Breast epithelium (tissue), 4 donors: ENCODE measurements around the gene PROCR. TPM values are rescaled to one million over a fixed set of nuclear protein-coding genes. Genes with fewer than 3 reads are reported as not detected.
"Not testable (repeated sequence)": the region's sequence is repeated elsewhere in the genome, so short reads cannot be mapped to it uniquely, and the experiment has no call there.

ENCODE experiments used
- DNase-seq, 2 donors: peaks; one replicate each; pipeline ENCODE4 v3.0.0-alpha.2; 2019; ENCODE audit warnings: low spot score in 2 of 2
- H3K27ac ChIP-seq, 2 donors: fragments of 200-600 bp; sonication (generic) in 1 of 2; one replicate each; pipeline ENCODE4 v1.5.1; 2016 to 2019; ENCODE audit warnings: mild to moderate bottlenecking in 1 of 2
- H3K27me3 ChIP-seq, 2 donors: fragments of 200-600 bp; sonication (generic) in 1 of 2; one replicate each; pipeline versions ENCODE4 v1.5.1 to v1.6.0; 2017 to 2019; ENCODE audit warnings: control low read depth in 1 of 2, mild to moderate bottlenecking in 1 of 2
- H3K36me3 ChIP-seq: fragments of 200-600 bp; one replicate; pipeline ENCODE4 v1.5.1; 2019
- H3K4me1 ChIP-seq, 2 donors: fragments of 200-600 bp; sonication (generic); one replicate each; pipeline ENCODE4 v1.5.1; 2016 to 2019; ENCODE audit warnings: control low read depth in 1 of 2
- H3K4me3 ChIP-seq, 3 donors: fragments of 200-600 bp; sonication (generic); 1 replicate in 2 of 3; 2 replicates in 1 of 3; pipeline ENCODE4 v1.5.1; 2016 to 2019; ENCODE audit warnings: mild to moderate bottlenecking in 3 of 3, moderate library complexity in 2 of 3
- H3K9me3 ChIP-seq, 2 donors: fragments of 200-600 bp; sonication (generic) in 1 of 2; one replicate each; pipeline ENCODE4 v1.5.1; 2016 to 2019; ENCODE audit warnings: control low read depth in 1 of 2
- POLR2A ChIP-seq: fragments of 450-650 bp; IDR thresholded peaks from one replicate; pipeline ENCODE4 v1.6.1; 2016; ENCODE audit warnings: antibody characterized with exemption, mild to moderate bottlenecking, moderate library complexity
- POLR2AphosphoS5 ChIP-seq, 3 donors: sonication (generic); formaldehyde crosslinking; IDR thresholded peaks; one replicate each; pipeline ENCODE4 v1.6.1; 2017; ENCODE audit warnings: antibody characterized with exemption in 3 of 3
- intact Hi-C: fragments of 100-400 bp; cut with DNase I; formaldehyde crosslinking; loops from one replicate; pipeline ENCODE4 v1.15.1; 2023; ENCODE audit warnings: low total_unique reads
- total RNA-seq, 3 donors: library from RNA; depleted of rRNA; stranded (reverse); fragments of >200 nt; gene quantifications; one replicate each; pipeline ENCODE4 v1.1.0, GENCODE V29; 2016
- TF ChIP-seq, protein P1 (sequence below), 3 donors: fragments of 450-650 bp; IDR thresholded peaks; one replicate each; pipeline ENCODE4 v1.5.1; 2016 to 2017; ENCODE audit warnings: antibody characterized with exemption in 3 of 3, mild to moderate bottlenecking in 3 of 3, moderate library complexity in 3 of 3

Gene PROCR
- total RNA-seq, 3 donors from 2014 or later = 34.1 to 87.9 (median 39.8) TPM

DNA sequence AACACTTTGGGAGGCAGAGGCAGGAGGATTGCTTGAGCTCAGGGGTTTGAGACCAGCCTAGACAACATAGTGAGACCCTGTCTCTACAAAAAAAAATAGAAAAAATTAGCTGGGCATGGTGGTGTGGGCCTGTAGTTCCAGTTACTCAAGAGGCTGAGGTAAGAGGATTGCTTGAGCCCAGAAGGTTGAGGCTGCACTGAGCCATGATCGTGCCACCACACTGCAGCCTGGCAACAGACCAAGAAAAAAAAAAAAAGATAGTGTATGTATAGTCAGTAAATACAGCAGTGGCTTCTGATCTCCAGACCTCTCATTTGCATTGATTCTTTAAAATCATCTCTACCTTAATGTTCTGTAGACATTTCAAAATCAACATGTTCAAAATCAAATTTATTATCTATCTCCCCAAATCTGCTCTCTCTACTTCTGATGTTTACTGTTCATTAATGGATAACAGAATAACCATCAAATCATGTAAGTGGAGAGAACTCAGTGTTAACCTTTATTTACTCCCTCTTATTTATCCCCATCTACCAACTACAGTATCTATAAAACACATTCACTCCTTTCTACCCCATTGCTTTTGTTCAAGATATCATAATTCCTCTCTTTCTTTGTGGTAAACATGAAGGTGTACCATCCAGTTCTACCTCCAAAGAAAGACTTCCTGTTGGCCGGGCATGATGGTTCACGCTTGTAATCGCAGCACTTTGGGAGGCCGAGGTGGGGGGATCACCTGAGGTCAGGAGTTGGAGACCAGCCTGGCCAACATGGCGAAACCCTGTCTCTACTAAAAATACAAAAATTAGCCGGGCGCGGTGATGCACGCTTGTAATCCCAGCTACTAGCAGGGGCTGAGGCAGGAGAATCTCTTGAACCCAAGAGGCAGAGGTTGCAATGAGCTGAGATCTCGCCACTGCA lies 7.7 kb downstream of the PROCR start:
- no peak overlapping the region for H3K27ac ChIP-seq
- no peaks in the 10 kb centered on the region for H3K4me1 ChIP-seq
- TF ChIP-seq POLR2AphosphoS5 (IDR thresholded peaks at IDR 0.05) (no peak), POLR2A (no peak)
- TF ChIP-seq, protein P1, sequence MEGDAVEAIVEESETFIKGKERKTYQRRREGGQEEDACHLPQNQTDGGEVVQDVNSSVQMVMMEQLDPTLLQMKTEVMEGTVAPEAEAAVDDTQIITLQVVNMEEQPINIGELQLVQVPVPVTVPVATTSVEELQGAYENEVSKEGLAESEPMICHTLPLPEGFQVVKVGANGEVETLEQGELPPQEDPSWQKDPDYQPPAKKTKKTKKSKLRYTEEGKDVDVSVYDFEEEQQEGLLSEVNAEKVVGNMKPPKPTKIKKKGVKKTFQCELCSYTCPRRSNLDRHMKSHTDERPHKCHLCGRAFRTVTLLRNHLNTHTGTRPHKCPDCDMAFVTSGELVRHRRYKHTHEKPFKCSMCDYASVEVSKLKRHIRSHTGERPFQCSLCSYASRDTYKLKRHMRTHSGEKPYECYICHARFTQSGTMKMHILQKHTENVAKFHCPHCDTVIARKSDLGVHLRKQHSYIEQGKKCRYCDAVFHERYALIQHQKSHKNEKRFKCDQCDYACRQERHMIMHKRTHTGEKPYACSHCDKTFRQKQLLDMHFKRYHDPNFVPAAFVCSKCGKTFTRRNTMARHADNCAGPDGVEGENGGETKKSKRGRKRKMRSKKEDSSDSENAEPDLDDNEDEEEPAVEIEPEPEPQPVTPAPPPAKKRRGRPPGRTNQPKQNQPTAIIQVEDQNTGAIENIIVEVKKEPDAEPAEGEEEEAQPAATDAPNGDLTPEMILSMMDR (IDR thresholded peaks at IDR 0.05) = no peak
- H3K9me3 ChIP-seq = no peaks in the 10 kb centered on the region
- no peaks in the 10 kb centered on the region for H3K36me3 ChIP-seq
- no peak for DNase-seq
- intact Hi-C loops = no loop called here
- H3K4me3 ChIP-seq = no peak overlapping the region
- H3K27me3 ChIP-seq = no peaks in the 10 kb centered on the region

DNA sequence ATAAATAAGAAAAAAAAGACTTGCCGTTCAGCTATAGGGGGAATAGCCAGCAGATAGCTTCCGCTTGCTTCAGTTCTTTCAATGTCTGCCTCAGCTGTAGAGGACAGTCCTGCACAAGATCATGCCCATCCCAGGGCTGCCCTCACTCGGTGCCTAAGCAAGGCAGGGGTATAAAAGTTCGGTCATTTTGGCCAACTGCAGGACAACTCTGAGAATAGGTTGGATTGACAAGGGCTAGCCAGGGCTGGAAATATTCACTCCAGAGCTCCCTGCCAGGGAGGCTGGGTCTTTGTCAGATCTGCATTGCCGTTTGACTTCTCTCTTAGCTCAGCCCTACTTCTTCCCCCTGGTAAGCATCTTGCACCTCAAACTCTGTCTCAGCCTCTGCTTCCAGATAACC lies 8.4 kb downstream of the PROCR start:
- TF ChIP-seq POLR2AphosphoS5 (IDR thresholded peaks at IDR 0.05) (no peak), POLR2A (no peak)
- TF ChIP-seq, protein P1 (IDR thresholded peaks at IDR 0.05) = no peak
- H3K9me3 ChIP-seq = no peaks in the 10 kb centered on the region
- no peaks in the 10 kb centered on the region for H3K27me3 ChIP-seq
- H3K4me1 ChIP-seq = no peaks in the 10 kb centered on the region
- no peak overlapping the region for H3K27ac ChIP-seq
- intact Hi-C loops = no loop called here
- no peaks in the 10 kb centered on the region for H3K36me3 ChIP-seq
- H3K4me3 ChIP-seq = no peak overlapping the region
- DNase-seq = no peak

DNA sequence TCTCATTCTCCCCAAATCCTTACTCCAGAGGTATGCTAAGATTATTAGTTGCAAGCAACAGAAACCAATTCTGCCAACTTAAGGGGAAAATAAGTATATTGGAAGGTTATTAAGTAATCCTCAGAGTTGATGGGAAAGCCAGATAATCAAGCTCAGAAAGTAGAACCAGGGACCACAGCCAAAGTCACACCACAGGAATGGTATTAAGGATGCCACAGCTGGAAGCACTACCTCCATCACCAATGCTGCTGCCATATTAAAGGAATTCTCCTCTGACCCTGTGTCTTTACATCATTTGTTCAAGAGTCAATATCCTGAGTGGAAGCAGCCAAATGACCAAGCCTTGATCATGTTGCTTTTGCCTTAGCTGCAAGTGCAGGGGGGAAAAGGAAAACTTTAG lies 9.9 kb downstream of the PROCR start:
- intact Hi-C loops = no loop called here
- Histone ChIP-seq H3K27me3 (no peaks in the 10 kb centered on the region), H3K9me3 (no peaks in the 10 kb centered on the region), H3K4me1 (no peaks in the 10 kb centered on the region), H3K27ac (no peak overlapping the region), H3K36me3 (no peaks in the 10 kb centered on the region), H3K4me3 (no peak overlapping the region)
- no peak for DNase-seq
- TF ChIP-seq, protein P1 (IDR thresholded peaks at IDR 0.05) = no peak
- no peak for TF ChIP-seq POLR2AphosphoS5 (IDR thresholded peaks at IDR 0.05)
- TF ChIP-seq POLR2A = no peak

DNA sequence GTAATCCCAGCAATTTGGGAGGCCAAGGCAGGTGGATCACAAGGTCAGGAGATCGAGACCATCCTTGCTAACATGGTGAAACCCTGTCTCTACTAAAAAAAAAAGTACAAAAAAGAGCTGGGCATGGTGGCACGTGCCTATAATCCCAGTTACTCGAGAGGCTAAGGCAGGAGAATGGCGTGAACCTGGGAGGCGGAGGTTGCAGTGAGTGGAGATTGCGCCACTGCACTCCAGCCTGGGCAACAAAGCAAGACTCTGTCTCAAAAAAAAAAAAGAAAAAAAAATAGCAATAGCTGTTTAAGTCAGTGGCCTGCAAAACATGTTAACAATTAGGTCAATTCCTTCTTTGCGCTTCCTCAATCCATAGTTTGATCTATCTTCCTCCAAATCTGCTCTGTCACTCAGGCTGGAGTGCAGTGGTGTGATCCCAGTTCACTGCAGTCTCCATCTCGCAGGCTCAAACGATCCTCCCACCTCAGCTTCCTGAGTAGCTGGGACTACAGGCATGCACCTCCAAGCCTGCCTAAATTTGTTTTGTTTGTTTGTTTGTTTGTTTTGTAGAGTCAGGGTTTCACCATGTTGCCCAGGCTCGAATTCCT lies 14.9 kb downstream of the PROCR start:
- intact Hi-C loops, H3K4me1 ChIP-seq, H3K4me3 ChIP-seq: not testable (repeated sequence)

DNA sequence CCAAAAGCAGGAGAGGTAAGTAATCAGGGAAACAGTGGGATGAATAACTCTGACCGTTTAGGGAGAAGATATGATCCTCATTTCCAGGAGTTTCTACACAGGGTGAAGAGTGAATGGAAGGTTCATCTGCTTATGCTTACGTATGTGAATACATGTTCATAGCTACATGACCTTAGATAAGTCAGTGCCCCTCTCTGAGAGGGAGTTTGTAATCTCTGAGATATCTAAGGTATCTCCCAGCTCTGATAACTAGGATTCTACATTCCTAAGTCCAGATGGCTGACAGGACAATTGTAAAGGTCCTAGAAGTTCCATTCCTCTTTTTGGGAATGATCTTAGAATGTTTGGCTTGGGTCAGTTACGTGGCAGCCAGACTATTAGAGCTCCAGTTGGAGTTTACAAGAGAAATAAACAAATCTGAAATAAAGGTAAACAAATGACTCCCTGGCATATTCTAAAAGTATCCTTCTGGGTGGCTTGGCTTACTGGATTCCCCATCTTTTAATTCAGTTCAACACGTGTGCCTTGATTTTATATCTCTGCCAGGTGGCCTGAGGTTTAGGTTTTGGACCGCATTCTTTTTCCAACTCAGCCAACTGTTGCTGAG lies 15.8 kb downstream of the PROCR start:
- TF ChIP-seq POLR2AphosphoS5 (IDR thresholded peaks at IDR 0.05) (no peak), POLR2A (no peak)
- TF ChIP-seq, protein P1 (IDR thresholded peaks at IDR 0.05) = no peak
- Histone ChIP-seq H3K4me3 (no peak overlapping the region), H3K36me3 (no peaks in the 10 kb centered on the region), H3K4me1 (no peaks in the 10 kb centered on the region), H3K27me3 (no peaks in the 10 kb centered on the region), H3K27ac (no peak overlapping the region), H3K9me3 (no peaks in the 10 kb centered on the region)
- intact Hi-C loops = no loop called here
- no peak for DNase-seq

More for the DNA sequence above, 14.9 kb downstream of the PROCR start:
- not testable (repeated sequence) for H3K27ac ChIP-seq, H3K27me3 ChIP-seq, H3K36me3 ChIP-seq, H3K9me3 ChIP-seq, DNase-seq

DNA sequence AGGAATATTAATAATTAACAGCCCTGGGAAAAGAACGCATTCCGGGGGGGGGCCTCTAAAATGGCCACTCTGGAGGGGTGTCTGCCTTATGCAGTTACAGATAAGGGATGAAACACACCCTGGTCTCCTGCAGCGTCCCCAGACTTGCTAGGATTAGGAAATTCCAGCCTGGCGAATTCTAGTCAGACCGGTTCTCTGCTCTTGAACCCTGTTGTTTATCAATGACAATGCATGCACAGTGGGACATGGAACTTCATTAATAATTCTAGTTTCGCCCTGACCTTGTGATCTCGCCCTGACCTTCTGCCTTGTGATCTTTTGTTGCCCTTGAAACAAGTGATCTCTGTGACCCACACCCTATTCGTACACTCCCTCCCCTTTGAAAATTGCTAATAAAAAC lies 17.4 kb downstream of the PROCR start:
- H3K9me3 ChIP-seq, H3K27me3 ChIP-seq, H3K4me1 ChIP-seq, intact Hi-C loops, H3K27ac ChIP-seq, H3K36me3 ChIP-seq, H3K4me3 ChIP-seq, DNase-seq: not testable (repeated sequence)
